Measurements from ENCODE around the gene RBL2. TPM values are rescaled to one million over a fixed set of nuclear protein-coding genes. Genes with fewer than 3 reads are reported as not detected.

The RBL2 gene
- total and polyA plus RNA-seq, 2 of the 8 experiments (the other 6 are each of a cell fraction or from before 2014, with no cell fraction given): 13.9 to 22.1 TPM

- TF ChIP-seq PHF8 (conservative IDR thresholded peaks at IDR 0.05; ENCODE audit: low read depth, low read length) (no peak), GTF2F1 (IDR thresholded peaks at IDR 0.05; ENCODE audit: borderline replicate concordance, low read depth, low read length) (no peak)
- TF ChIP-seq, protein P1, sequence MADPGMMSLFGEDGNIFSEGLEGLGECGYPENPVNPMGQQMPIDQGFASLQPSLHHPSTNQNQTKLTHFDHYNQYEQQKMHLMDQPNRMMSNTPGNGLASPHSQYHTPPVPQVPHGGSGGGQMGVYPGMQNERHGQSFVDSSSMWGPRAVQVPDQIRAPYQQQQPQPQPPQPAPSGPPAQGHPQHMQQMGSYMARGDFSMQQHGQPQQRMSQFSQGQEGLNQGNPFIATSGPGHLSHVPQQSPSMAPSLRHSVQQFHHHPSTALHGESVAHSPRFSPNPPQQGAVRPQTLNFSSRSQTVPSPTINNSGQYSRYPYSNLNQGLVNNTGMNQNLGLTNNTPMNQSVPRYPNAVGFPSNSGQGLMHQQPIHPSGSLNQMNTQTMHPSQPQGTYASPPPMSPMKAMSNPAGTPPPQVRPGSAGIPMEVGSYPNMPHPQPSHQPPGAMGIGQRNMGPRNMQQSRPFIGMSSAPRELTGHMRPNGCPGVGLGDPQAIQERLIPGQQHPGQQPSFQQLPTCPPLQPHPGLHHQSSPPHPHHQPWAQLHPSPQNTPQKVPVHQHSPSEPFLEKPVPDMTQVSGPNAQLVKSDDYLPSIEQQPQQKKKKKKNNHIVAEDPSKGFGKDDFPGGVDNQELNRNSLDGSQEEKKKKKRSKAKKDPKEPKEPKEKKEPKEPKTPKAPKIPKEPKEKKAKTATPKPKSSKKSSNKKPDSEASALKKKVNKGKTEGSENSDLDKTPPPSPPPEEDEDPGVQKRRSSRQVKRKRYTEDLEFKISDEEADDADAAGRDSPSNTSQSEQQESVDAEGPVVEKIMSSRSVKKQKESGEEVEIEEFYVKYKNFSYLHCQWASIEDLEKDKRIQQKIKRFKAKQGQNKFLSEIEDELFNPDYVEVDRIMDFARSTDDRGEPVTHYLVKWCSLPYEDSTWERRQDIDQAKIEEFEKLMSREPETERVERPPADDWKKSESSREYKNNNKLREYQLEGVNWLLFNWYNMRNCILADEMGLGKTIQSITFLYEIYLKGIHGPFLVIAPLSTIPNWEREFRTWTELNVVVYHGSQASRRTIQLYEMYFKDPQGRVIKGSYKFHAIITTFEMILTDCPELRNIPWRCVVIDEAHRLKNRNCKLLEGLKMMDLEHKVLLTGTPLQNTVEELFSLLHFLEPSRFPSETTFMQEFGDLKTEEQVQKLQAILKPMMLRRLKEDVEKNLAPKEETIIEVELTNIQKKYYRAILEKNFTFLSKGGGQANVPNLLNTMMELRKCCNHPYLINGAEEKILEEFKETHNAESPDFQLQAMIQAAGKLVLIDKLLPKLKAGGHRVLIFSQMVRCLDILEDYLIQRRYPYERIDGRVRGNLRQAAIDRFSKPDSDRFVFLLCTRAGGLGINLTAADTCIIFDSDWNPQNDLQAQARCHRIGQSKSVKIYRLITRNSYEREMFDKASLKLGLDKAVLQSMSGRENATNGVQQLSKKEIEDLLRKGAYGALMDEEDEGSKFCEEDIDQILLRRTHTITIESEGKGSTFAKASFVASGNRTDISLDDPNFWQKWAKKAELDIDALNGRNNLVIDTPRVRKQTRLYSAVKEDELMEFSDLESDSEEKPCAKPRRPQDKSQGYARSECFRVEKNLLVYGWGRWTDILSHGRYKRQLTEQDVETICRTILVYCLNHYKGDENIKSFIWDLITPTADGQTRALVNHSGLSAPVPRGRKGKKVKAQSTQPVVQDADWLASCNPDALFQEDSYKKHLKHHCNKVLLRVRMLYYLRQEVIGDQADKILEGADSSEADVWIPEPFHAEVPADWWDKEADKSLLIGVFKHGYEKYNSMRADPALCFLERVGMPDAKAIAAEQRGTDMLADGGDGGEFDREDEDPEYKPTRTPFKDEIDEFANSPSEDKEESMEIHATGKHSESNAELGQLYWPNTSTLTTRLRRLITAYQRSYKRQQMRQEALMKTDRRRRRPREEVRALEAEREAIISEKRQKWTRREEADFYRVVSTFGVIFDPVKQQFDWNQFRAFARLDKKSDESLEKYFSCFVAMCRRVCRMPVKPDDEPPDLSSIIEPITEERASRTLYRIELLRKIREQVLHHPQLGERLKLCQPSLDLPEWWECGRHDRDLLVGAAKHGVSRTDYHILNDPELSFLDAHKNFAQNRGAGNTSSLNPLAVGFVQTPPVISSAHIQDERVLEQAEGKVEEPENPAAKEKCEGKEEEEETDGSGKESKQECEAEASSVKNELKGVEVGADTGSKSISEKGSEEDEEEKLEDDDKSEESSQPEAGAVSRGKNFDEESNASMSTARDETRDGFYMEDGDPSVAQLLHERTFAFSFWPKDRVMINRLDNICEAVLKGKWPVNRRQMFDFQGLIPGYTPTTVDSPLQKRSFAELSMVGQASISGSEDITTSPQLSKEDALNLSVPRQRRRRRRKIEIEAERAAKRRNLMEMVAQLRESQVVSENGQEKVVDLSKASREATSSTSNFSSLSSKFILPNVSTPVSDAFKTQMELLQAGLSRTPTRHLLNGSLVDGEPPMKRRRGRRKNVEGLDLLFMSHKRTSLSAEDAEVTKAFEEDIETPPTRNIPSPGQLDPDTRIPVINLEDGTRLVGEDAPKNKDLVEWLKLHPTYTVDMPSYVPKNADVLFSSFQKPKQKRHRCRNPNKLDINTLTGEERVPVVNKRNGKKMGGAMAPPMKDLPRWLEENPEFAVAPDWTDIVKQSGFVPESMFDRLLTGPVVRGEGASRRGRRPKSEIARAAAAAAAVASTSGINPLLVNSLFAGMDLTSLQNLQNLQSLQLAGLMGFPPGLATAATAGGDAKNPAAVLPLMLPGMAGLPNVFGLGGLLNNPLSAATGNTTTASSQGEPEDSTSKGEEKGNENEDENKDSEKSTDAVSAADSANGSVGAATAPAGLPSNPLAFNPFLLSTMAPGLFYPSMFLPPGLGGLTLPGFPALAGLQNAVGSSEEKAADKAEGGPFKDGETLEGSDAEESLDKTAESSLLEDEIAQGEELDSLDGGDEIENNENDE (IDR thresholded peaks at IDR 0.05; ENCODE audit: insufficient replicate concordance, low read length): no peak
These were observed 15.7 kb downstream of the RBL2 start (continued) for GRCh38 chr16:53449816-53450517.
